LHCN-M2 (cell line): ENCODE measurements around the gene ATG9B. TPM values are rescaled to one million over a fixed set of nuclear protein-coding genes. Genes with fewer than 3 reads are reported as not detected.

Experiments
- DNase-seq: peaks from one replicate; pipeline ENCODE4 v3.0.0-alpha.2; 2012; ENCODE audit warnings: low read depth
- total RNA-seq: library from RNA; depleted of rRNA; stranded (reverse); fragments of >200 nt; gene quantifications from 2 replicates; pipeline ENCODE4 v1.2.3, GENCODE V29; 2014

ATG9B gene
- total RNA-seq, 1 experiment from 2014 or later: 0.06 TPM

GRCh38 chr7:150983893-150984368 lies 40.4 kb downstream of the ATG9B start:
- DNase-seq: peak; percentile 42

GRCh38 chr7:150982351-150982750 lies 41.9 kb downstream of the ATG9B start:
- DNase-seq: no peak

- no peak for DNase-seq
Measured at GRCh38 chr7:150981644-150982043, 42.6 kb downstream of the ATG9B start.

GRCh38 chr7:150980663-150981062 lies 43.6 kb downstream of the ATG9B start:
- DNase-seq: no peak

- DNase-seq: peak; percentile 56
Measured at GRCh38 chr7:150979713-150980390, 44.4 kb downstream of the ATG9B start.

- DNase-seq: no peak
Measured at GRCh38 chr7:150978126-150978789, 46.0 kb downstream of the ATG9B start, which contains the start of gene KCNH2. TSS of gene KCNH2 (minus strand) at chr7:150978321. CDS start at chr7:150977913, 408 bp downstream.

- no peak for DNase-seq
Measured at GRCh38 chr7:150977382-150978125, 46.7 kb downstream of the ATG9B start.

GRCh38 chr7:150976529-150977381 lies 47.5 kb downstream of the ATG9B start:
- no peak for DNase-seq

- DNase-seq: no peak
Measured at GRCh38 chr7:150975536-150976319, 48.6 kb downstream of the ATG9B start.

GRCh38 chr7:150974468-150975391 lies 49.6 kb downstream of the ATG9B start:
- DNase-seq: no peak

GRCh38 chr7:150973571-150974451 lies 50.5 kb downstream of the ATG9B start:
- DNase-seq: no peak

GRCh38 chr7:150972741-150973140 lies 51.6 kb downstream of the ATG9B start:
- no peak for DNase-seq

- DNase-seq: no peak
Measured at GRCh38 chr7:150972023-150972468, 52.2 kb downstream of the ATG9B start.

- DNase-seq: peak; percentile 55
Measured at GRCh38 chr7:150971242-150972022, 52.9 kb downstream of the ATG9B start.

GRCh38 chr7:150970424-150970823 lies 53.9 kb downstream of the ATG9B start:
- DNase-seq: no peak

- no peak for DNase-seq
Measured at GRCh38 chr7:150969475-150969874, 54.8 kb downstream of the ATG9B start.

GRCh38 chr7:150968734-150969372 lies 55.4 kb downstream of the ATG9B start:
- DNase-seq: no peak
